HT1080 (cell line): ENCODE results near the gene TFRC. TPM values are rescaled to one million over a fixed set of nuclear protein-coding genes. Genes with fewer than 3 reads are reported as not detected.
"Not testable (repeated sequence)": the region's sequence is repeated elsewhere in the genome, so short reads cannot be mapped to it uniquely, and the experiment has no call there.

ENCODE experiments used
- DNase-seq: peaks from one replicate; pipeline ENCODE4 v3.0.0-alpha.2; 2015; ENCODE audit warnings: low read depth
- total RNA-seq: library from RNA; depleted of rRNA; stranded (reverse); fragments of >200 nt; shearing (Covaris generic); gene quantifications from 2 replicates; pipeline ENCODE4 v1.2.3, GENCODE V29; 2014

The TFRC gene
- total RNA-seq, 1 experiment from 2014 or later, result 410 TPM

DNA sequence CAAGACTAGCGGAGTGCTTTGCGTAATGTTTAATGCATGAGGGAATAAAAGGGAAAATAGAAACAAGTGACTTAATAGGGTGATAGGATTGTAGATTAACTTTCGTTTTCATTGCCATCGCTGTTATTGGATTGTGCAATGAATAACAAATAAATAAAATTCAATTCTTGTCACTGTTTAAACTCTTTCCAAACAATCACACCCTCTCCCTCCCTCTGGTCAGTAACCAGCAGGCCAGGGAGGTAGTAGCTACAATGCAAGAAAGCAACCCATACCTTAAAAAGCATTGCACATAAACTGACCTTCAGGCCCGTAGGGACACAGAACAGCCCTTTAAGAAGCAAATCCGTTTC lies 705 bp upstream of the TFRC start:
- DNase-seq, result no peak

GRCh38 chr3:196081002-196081833 lies 672 bp downstream of the TFRC start:
- peak; percentile 62 for DNase-seq

- not testable (repeated sequence) for DNase-seq
These were observed 1.6 kb downstream of the TFRC start for GRCh38 chr3:196080101-196080846.

DNA sequence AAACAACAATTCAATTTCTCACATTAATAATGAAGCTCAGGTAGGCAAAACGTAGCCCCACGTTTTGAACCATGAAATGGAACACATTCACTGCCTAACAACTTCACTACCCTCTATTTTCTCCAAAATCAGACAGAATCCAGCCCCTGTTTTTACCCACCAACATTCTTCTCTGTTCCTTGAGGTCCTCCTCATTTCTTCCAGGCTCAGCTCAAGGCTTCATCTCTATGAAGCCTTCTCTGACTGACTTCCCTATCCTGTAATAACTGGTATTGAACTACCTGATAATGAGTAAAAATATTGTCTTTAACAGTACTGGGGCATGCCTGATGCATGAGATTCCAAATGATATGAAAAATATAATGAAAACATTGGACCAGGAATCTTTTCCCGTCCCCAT lies 2.2 kb downstream of the TFRC start:
- no peak for DNase-seq

DNA sequence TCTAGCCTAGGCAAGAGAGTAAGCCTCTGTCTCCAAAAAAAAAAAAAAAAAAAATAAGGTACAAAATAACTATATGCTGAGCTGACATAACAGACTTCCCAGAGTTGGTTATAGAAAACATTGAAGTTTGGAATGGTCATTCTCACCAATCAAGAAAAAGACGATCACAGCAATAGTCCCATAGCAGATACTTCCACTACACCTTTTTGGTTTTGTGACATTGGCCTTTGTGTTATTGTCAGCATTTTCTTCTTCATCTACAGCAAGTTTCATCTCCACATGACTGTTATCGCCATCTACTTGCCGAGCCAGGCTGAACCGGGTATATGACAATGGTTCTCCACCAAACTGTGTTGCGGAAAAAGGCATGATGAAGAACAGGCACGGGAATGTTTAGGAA lies 6.9 kb downstream of the TFRC start:
- DNase-seq, result no peak

DNA sequence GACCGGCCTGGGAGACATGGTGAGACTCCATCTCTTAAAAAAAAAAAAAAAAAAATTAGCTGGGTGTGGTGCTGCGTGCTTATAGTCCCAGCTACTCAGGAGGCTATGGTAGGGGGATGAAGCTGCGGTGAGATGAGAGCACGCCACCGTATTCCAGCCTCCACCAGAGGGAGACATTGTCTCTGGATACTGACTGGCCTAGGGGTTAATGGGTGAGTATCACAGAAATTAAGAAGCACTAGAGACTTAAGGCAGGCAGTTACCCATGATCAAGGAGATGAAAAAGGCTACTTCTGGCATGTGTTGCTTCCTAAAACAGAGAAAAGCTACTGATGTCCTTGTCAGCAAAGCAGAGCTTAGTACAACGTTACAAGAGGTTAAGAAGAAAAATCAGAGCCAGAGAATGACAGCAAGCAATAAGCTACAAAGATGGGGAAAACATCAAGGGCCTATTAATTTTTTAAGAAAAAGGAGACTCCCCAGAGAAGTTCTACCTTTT lies 8.6 kb downstream of the TFRC start:
- DNase-seq, result peak; percentile 72

GRCh38 chr3:196072313-196072712 lies 9.6 kb downstream of the TFRC start:
- DNase-seq, result no peak

DNA sequence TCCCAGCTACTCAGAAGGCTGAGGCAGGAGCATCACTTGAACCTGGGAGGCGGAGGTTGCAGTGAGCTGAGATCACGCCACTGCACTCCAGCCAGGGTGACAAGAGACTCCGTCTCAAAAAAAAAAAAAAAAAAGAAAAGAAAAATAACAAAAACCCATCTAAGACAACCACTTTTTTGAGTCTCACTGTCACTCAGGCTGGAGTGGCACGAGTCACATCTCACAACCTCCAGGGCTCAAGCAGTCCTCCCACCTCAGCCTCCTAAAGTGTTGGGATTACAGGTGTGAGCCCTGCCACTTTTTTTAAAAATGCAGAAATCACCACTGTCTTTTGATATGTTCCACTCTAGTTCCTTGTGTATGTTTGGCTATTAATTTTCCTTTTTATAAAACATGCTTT lies 13.1 kb downstream of the TFRC start:
- DNase-seq, result not testable (repeated sequence)

GRCh38 chr3:196067439-196067838 lies 14.5 kb downstream of the TFRC start:
- DNase-seq, result no peak

DNA sequence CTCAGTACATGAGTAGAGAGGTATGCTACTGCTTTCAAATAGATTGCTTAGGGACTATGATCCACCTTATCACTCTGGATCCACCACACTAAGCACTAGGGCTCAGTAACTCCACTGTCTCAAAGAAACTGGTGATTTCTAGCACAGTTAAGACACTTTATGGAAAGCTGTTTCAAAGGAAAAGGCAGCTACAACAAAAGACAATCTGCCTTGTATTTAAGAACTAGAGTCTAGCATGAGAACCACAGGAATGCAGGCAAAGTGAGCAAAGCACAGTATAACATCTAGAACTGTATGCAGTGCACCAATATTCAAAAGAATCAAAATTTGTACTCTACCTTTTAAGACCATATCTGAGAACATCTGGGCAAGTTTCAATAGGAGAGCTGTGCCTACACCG lies 17.9 kb downstream of the TFRC start:
- no peak for DNase-seq

GRCh38 chr3:196063456-196063855 lies 18.4 kb downstream of the TFRC start:
- DNase-seq, result no peak

DNA sequence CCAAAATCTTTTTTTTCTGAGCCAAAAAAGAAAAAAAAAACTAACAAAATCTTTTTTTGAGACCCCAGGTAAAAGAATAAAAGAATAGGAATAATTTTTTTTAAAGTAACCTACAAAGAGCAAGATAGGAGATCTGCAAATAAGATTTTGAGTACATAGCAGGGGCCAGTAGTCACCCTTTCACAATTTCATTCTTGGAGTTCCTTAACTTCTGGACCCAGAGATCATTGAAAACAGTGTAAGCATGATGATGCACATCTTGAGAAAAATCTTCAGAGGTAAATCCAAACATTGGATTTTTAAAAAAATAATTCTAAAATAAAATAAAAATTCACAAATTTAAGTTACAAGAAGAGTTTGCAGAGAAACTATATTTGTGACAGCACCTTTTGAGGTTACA lies 18.8 kb downstream of the TFRC start:
- DNase-seq, result no peak

DNA sequence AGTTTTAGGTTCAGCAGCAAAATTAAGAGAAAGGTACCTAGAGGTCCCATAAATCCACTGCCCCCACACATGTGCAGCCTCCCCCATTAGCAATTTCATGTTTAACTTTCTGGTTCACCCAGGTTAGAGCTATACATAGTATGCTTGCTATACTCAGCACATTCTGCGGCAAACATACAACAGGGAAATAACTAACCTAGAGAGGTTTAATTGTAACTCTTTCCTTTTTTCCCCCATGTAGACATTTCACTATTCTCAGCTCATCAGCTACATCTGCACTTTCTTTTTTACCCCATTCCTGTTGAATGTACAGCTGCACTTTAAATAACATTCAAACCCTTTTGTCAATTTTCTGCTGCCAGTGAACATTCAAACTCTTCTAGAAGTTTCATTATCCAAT lies 21.1 kb downstream of the TFRC start:
- DNase-seq, result no peak

DNA sequence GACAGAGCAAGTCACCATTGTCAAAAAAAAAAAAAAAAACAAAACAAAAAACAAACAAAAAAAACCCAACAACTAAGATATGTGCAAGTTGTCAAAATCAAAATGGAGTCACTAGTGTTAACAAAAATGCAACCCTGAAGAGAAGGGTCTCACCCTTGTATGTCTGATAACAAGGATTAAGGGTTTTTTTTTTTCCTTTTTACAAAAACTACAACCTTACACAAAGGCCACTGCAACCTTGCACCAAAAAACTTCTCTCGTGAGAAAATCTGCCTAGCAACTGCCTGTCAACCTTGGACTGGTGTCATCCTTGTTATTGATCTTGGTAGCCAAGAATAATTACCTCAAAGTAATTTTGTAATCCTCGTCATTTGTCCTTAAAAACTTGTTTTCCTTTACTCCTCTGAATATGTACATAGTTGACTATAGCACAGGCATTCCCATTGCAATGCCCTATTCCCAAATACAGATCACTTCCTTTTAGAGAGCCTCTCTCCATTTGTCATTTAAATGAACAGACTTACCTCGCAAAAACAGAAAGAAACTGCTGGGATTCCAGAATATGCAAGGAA lies 24.0 kb downstream of the TFRC start:
- no peak for DNase-seq

DNA sequence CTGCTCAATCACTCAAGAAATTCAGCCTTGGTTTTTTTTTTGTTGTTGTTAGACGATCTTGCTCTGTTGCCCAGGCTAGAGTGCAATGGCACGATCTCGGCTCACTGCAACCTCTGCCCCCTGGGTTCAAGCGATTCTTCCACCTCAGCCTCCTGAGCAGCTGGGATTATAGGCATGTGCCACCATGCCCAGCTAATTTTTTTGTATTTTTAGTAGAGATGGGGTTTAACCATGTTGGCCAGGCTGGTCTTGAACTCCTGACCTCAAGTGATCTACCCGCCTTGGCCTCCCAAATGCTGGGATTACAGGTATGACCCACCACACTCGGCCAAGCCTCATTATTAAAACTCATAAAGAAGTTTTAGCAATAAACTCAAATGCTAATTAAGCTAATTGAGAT lies 25.5 kb downstream of the TFRC start:
- not testable (repeated sequence) for DNase-seq

DNA sequence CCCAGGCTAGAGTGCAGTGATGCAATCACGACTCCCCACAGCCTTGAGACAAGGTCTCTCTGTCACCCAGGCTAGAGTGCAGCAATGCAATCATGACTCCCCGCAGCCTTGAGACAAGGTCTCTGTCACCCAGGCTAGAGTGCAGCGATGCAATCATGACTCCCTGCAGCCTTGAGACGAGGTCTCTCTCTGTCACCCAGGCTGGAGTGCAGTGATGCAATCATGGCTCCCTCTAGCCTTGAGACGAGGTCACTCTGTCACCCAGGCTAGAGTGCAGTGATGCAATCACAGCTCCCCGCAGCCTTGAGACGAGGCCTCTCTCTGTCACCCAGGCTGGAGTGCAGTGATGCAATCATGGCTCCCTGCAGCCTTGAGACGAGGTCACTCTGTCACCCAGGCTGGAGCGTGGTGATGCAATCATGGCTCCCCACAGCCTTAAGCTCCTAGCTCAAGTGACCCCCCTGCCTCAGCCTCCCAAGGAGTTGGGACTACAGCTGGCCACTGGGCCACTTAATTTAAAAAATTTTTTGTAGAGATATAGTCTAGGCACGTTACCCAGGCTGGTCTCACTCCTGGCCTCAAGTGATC lies 26.1 kb downstream of the TFRC start:
- DNase-seq, result no peak

DNA sequence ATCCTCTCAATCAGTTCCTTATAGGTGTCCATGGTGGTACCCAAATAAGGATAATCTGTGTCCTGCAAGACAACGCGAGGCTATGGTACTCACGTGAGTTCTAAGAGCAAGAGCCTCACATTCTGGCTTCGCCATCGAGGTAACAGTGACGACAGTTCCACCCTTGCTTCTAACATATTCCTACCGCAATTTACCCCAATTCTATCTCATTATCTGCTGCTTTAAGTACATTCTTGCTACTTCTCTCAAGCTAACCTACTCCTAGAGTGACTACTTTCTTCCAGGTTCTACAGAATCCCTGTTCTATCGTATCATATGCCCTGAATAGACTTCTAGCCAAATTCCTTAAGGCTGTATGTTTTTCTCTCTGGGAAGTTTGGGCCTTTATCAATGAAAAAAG lies 26.6 kb downstream of the TFRC start:
- DNase-seq, result no peak

DNA sequence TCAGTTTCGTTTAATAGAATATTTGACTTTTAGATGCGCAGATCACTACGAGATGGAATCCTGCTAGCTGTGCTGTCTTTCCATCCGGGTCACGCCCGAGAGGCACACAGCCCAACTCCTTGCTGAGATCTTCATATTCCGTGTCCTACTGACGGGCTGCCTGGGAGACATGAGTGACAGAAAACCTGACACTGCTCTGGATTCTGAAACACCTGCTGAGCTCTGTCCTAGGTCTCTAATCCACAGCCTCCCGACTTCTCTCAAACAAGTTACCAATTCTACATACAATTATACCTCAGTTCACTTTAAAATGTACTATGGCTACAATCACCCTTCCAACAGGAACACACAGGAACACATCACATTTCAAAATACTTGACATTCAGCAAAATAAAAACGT lies 27.2 kb downstream of the TFRC start:
- DNase-seq, result no peak

- DNase-seq, result no peak
These were observed 28.4 kb downstream of the TFRC start for GRCh38 chr3:196053487-196053886.

DNA sequence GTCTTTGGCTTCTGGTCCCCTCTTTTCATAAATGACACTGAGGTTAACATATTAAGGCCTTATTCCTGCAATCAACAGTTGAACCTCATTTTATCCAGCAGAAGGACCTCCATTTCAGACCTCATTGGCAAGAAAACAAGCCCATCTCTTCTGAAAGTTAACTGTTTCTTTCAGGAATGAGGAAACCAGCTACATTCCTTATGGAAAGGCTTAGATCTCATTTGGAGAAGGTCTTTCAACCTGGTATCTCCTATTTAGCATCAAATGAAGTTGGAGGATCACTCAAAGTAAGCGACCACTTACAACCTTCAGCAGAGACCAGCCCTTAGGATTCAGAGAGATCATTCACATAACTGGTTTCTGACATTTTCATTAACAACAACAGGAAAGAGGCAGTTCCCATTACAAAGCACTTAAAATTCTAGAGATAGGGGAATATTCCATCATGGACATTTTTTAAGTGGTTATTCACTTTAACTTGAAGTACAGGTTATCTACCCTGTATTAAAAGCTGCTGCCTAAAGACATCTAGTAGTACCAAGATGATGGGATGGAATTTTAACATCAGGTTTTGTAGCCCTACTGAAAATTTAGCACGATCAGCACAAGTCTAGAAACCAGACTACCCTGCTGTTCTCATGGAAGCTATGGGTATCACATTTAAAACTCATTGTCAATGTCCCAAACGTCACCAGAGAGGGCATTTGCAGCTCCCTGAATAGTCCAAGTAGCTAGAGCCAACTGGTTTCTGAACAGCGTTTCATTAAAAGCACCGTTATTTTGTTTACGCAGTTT lies 30.4 kb downstream of the TFRC start:
- no peak for DNase-seq

GRCh38 chr3:196050597-196050996 lies 31.3 kb downstream of the TFRC start:
- DNase-seq, result no peak
